GM19395 (cell line): ENCODE measurements around the gene SEC22B.
A peak's percentile ranks its signal among the peaks of the same experiment; 100 is the strongest.
"Not testable (repeated sequence)": the region's sequence is repeated elsewhere in the genome, so short reads cannot be mapped to it uniquely, and the experiment has no call there.

Experiments used
- ATAC-seq: cut with Tn5 transposase; IDR thresholded peaks from one replicate; pipeline ENCODE4 v1.9.1; 2021; ENCODE audit warnings: mild to moderate bottlenecking, moderate library complexity; ENCODE audit not compliant: unreplicated experiment

The SEC22B gene

GRCh38 chr1:120149420-120150059, 26.8 kb downstream of the SEC22B start:
- ATAC-seq = not testable (repeated sequence)

DNA sequence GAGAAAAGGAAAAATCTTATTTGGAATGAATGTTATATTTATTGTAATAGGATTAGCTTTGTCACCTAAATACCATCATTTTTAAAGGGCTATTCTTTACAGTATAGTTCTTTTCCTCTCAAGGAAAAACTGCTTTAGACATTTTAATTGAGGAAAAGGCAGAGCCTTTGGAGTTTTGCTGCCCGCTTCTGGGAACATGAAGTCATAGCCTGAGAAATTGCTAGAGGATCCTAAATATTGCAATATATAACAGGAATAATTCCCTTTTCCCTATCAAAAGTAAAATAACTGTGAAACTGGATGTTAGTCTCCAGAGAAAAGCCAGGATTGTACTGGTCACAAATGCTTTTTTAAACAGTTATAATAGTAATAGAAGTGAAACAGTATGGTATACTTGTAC, 30.5 kb downstream of the SEC22B start:
- ATAC-seq = not testable (repeated sequence)

DNA sequence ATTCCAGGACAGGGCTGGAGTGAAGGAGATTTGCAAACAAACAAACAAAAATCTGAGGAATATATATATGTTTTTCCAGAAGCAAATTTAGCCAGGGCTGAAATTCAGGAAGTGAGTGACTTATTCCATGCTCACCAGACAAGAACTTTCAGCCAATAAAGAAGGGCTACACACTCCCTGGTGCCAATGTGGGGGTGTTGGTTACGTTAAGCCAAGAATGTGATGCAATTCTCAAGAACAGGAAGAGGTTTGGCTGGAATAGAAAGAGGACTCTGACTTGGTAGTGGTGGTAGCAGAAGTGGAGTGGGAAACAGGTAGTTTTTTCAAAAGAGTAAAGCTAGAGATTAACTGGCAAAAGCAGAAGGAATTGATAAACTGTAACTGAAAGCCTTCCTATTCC, 31.7 kb downstream of the SEC22B start:
- not testable (repeated sequence) for ATAC-seq

- ATAC-seq = not testable (repeated sequence)
These were observed 32.2 kb downstream of the SEC22B start for GRCh38 chr1:120144169-120144568.

DNA sequence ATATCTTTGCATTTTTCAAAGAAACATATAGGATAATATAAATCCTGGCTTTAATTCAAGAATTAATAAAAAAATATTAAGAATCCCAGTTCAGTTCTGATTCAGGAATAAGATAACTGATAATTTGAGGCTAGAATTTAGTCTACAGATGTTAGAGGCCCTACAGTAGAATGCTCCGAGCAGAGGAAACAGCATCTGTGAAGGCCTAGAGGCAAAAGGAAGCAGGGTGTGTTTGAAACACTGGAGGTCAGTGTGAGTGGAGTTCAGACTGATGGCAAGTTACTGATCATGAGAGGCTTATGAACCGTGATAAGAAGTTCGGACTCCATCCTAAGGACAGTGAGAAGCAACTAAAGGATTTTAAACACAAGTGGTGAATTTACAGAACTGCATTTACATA, 33.0 kb downstream of the SEC22B start:
- ATAC-seq = not testable (repeated sequence)

DNA sequence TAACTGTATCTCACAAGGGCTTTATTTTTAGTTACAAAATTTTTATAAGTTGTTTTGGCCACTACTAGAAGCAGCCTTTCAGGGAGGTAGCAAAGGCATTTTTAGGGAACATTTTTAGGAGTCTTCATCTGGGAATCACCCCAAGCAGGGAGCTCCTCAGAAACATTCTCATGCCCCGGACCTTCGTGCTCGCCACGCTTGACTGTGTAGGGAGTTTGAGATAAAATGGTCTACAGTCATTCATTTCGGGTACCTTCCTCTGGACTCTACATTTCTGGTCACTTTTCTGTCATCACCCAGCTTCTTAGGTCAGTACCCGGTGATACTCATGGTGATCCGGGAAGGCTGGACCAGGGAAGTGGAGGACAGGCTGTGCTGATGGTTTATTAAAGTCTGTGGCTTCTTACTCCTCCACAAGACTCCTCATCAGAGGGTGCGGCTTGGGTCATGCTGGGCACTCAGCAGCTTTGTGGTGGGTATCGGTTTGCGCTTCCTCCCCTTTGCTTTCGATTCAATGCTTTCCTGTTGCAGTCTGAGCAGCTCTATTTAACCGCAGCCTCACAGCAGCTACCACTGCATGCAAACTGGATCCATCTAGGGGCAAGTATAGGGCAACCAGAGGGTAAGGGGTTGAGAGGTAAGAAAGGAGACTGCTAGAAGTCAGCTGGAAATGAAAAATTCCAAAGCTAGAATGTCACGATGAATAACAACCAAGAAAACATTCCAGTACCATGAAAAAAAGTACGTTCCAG, 33.6 kb downstream of the SEC22B start:
- peak; percentile 99 for ATAC-seq

GRCh38 chr1:120141865-120142264, 34.5 kb downstream of the SEC22B start:
- not testable (repeated sequence) for ATAC-seq

- not testable (repeated sequence) for ATAC-seq
These were observed 35.6 kb downstream of the SEC22B start for GRCh38 chr1:120140656-120141265.

GRCh38 chr1:120136086-120136485, 40.2 kb downstream of the SEC22B start:
- not testable (repeated sequence) for ATAC-seq

DNA sequence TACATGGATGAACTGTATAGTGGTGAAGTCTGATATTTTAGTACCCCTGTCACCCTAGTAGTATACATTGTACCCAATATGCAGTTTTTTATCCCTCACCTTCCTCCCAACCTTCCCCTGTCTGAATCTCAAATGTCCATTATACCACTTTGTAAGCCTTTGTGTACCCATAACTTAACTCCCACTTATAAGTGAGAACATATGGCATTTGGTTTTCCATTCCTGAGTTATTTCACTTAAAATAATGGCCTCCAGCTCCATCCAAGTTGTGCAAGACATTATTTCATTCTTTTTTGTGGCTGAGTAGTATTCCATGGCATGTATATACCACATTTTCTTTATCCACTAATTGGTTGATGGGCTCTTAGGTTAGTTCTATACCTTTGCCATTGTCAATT, 42.4 kb downstream of the SEC22B start:
- ATAC-seq = not testable (repeated sequence)

DNA sequence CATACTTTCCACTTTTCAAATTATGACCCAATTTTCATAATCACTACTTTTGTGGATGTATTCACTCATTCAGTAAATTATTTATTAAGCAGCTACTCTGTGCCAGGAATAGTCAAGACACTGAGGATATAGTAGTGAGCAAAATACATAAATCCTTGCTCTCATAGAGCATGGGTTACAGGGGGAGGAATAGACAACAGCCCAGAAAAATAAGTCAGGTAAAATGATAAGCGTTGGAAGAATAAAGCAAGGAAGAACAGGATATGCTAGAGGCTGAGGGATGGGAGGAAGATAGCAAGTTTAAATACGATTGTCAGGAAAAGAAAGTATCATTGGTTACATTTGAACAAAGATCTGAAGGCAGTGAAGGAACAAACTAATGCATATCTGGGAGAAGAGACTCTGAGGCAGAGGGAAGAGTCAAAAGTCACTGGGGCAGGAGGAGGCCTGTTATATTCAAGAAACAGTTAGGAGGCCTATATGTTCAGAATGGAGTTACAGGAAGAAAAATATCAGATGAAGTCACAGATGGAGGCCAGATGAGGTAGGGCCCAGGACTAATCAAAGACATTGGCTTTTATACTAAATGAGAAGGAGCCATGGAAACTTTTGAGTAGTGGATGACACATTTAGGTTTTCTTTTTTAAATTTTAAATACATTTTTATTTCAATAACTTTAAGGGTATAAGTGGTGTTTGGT, 42.9 kb downstream of the SEC22B start:
- ATAC-seq = no peak

DNA sequence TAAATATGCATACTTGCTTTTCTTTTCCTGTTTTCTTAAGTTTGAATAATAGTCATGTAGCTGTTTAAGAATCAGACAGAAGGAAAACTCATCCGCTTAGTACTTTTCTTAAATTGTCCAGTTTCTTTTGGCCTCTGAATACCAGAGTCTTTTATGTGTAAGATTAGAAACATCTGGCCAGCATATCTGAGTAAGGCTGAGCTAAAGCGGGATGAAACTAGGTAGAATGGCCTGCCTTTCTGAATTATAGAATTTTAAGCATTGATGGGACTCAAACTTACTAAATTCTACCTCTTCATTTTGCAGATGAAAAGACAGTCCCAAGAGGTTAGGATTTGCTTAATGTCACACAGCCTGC, 43.9 kb downstream of the SEC22B start:
- not testable (repeated sequence) for ATAC-seq

- ATAC-seq = peak; percentile 76
These were observed 44.5 kb downstream of the SEC22B start for GRCh38 chr1:120131611-120132405.

- not testable (repeated sequence) for ATAC-seq
These were observed 48.4 kb downstream of the SEC22B start for GRCh38 chr1:120127921-120128320.

GRCh38 chr1:120126216-120126615, 50.1 kb downstream of the SEC22B start:
- ATAC-seq = not testable (repeated sequence)

GRCh38 chr1:120124628-120125027, 51.7 kb downstream of the SEC22B start:
- ATAC-seq = not testable (repeated sequence)

GRCh38 chr1:120123813-120124510, 52.4 kb downstream of the SEC22B start:
- not testable (repeated sequence) for ATAC-seq

GRCh38 chr1:120122262-120122893, 53.9 kb downstream of the SEC22B start:
- peak; percentile 91 for ATAC-seq

GRCh38 chr1:120121830-120122229, 54.5 kb downstream of the SEC22B start:
- ATAC-seq = not testable (repeated sequence)
